ENCODE results near the gene HK1. TPM values are rescaled to one million over a fixed set of nuclear protein-coding genes. Genes with fewer than 3 reads are reported as not detected.

HK1 gene
- total RNA-seq, 1 donor from 2014 or later, result 106 TPM

GRCh38 chr10:69265521-69265920 lies 12.8 kb upstream of the HK1 start:
- H3K4me3 ChIP-seq, result no peak overlapping the region
- H3K27me3 ChIP-seq, result no peaks in the 10 kb centered on the region
- TF ChIP-seq, protein P1, sequence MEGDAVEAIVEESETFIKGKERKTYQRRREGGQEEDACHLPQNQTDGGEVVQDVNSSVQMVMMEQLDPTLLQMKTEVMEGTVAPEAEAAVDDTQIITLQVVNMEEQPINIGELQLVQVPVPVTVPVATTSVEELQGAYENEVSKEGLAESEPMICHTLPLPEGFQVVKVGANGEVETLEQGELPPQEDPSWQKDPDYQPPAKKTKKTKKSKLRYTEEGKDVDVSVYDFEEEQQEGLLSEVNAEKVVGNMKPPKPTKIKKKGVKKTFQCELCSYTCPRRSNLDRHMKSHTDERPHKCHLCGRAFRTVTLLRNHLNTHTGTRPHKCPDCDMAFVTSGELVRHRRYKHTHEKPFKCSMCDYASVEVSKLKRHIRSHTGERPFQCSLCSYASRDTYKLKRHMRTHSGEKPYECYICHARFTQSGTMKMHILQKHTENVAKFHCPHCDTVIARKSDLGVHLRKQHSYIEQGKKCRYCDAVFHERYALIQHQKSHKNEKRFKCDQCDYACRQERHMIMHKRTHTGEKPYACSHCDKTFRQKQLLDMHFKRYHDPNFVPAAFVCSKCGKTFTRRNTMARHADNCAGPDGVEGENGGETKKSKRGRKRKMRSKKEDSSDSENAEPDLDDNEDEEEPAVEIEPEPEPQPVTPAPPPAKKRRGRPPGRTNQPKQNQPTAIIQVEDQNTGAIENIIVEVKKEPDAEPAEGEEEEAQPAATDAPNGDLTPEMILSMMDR (IDR thresholded peaks at IDR 0.05), result no peak
- TF ChIP-seq POLR2A (IDR thresholded peaks at IDR 0.05), result no peak
- no peak for TF ChIP-seq POLR2AphosphoS5 (IDR thresholded peaks at IDR 0.05; ENCODE audit: insufficient read depth in 1 of 2, low read depth in 1 of 2)
- H3K27ac ChIP-seq, result no peak overlapping the region
- no peaks in the 10 kb centered on the region for H3K4me1 ChIP-seq
- intact Hi-C loops (cut with DNase I), result no loop called here
- no peaks in the 10 kb centered on the region for H3K36me3 ChIP-seq
- no peak for DNase-seq (ENCODE audit: extremely low spot score in 2 of 2)
- H3K9me3 ChIP-seq, result no peaks in the 10 kb centered on the region

DNA sequence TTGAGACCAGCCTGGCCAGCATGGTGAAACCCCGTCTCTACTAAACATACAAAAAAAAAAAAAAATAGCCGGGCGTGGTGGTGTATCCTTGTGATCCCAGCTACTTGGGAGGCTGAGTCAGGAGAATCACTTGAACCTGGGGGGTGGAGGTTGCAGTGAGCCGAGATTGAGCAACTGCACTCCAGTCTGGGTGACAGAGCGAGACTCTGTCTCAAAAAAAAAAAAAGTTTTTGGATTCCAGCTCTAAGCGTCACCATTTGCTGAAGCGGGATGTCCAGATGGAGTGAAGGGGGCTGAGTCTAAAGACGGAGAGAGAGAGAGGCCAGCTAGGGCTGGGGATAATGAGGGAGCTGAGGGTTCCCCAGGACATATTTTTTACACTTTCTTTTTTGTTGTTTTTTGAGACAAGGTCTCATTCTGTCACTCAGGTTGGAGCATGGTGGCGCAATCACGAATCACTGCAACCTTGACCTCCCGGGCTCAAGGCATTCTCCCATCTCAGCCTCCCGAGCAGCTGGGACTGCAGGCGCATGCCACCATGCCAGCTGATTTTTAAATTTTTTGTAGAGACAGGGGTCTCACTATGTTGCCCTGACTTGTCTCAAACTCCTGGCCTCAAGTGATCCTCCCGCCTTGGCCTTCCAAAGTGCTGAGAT lies 9.4 kb upstream of the HK1 start:
- DNase-seq (ENCODE audit: extremely low spot score in 2 of 2), result no peak
- H3K27me3 ChIP-seq, result no peaks in the 10 kb centered on the region
- no peaks in the 10 kb centered on the region for H3K36me3 ChIP-seq
- H3K9me3 ChIP-seq, result no peaks in the 10 kb centered on the region
- no peak overlapping the region for H3K27ac ChIP-seq
- H3K4me3 ChIP-seq, result no peak overlapping the region
- intact Hi-C loops (cut with DNase I), result no loop called here
- TF ChIP-seq POLR2A (IDR thresholded peaks at IDR 0.05) (no peak), POLR2AphosphoS5 (IDR thresholded peaks at IDR 0.05; ENCODE audit: insufficient read depth in 1 of 2, low read depth in 1 of 2) (no peak)
- TF ChIP-seq, protein P1 (IDR thresholded peaks at IDR 0.05), result no peak
- no peaks in the 10 kb centered on the region for H3K4me1 ChIP-seq

DNA sequence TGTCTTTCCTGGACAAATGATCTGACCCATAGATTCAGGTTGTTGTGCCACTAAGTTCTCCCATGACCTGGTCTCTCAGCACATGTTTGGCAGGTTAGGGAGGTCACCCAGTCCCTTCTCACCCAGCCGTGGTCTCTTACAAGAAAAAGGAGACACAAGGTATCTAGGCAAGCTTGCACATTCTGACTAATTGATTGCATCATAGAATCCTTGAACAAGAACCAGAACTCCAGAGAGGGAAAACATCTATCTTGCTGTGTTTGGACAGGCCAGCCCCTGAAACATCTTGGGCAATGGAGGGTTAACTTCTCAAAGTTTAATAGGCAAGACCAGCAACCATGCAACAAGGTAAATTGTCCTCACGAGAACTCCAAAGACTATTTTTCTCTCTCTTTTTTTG lies 8.5 kb upstream of the HK1 start:
- H3K27ac ChIP-seq, result no peak overlapping the region
- no peaks in the 10 kb centered on the region for H3K27me3 ChIP-seq
- TF ChIP-seq, protein P1 (IDR thresholded peaks at IDR 0.05), result no peak
- TF ChIP-seq POLR2A (IDR thresholded peaks at IDR 0.05) (no peak), POLR2AphosphoS5 (IDR thresholded peaks at IDR 0.05; ENCODE audit: insufficient read depth in 1 of 2, low read depth in 1 of 2) (no peak)
- intact Hi-C loops (cut with DNase I), result no loop called here
- DNase-seq (ENCODE audit: extremely low spot score in 2 of 2), result no peak
- no peaks in the 10 kb centered on the region for H3K4me1 ChIP-seq
- H3K36me3 ChIP-seq, result no peaks in the 10 kb centered on the region
- no peaks in the 10 kb centered on the region for H3K9me3 ChIP-seq
- no peak overlapping the region for H3K4me3 ChIP-seq

- intact Hi-C loops (cut with DNase I), result no loop called here
- Histone ChIP-seq H3K27ac (no peak overlapping the region), H3K9me3 (no peaks in the 10 kb centered on the region), H3K36me3 (no peaks in the 10 kb centered on the region), H3K4me1 (no peaks in the 10 kb centered on the region), H3K27me3 (no peaks in the 10 kb centered on the region), H3K4me3 (no peak overlapping the region)
- TF ChIP-seq, protein P1 (IDR thresholded peaks at IDR 0.05), result no peak
- no peak for DNase-seq (ENCODE audit: extremely low spot score in 2 of 2)
Observed at GRCh38 chr10:69270990-69271389, 7.3 kb upstream of the HK1 start.

GRCh38 chr10:69272624-69273023 lies 5.7 kb upstream of the HK1 start:
- intact Hi-C loops (cut with DNase I), result no loop called here
- Histone ChIP-seq H3K4me1 (no peaks in the 10 kb centered on the region), H3K27me3 (no peaks in the 10 kb centered on the region), H3K4me3 (no peak overlapping the region), H3K36me3 (no peaks in the 10 kb centered on the region), H3K9me3 (no peaks in the 10 kb centered on the region), H3K27ac (no peak overlapping the region)
- no peak for DNase-seq (ENCODE audit: extremely low spot score in 2 of 2)
- TF ChIP-seq POLR2A (IDR thresholded peaks at IDR 0.05), result no peak
- TF ChIP-seq POLR2AphosphoS5 (IDR thresholded peaks at IDR 0.05; ENCODE audit: insufficient read depth in 1 of 2, low read depth in 1 of 2), result no peak
- TF ChIP-seq, protein P1 (IDR thresholded peaks at IDR 0.05), result no peak
